Measurements from ENCODE around the gene BABAM1. TPM values are rescaled to one million over a fixed set of nuclear protein-coding genes. Genes with fewer than 3 reads are reported as not detected.
"Not testable (repeated sequence)": the region's sequence is repeated elsewhere in the genome, so short reads cannot be mapped to it uniquely, and the experiment has no call there.

BABAM1 gene
- total and polyA plus RNA-seq, 5 donors = 70.0 to 80.7 (median 76.4) TPM

GRCh38 chr19:17292301-17293074 is 25.2 kb downstream of the BABAM1 start:
- intact Hi-C loops (cut with DNase I) = loop anchor here in 3 of 4 donors (10.0 kb wide), 2 partner anchors 92 to 102 kb away; partner anchors contain the start of gene CCDC194 (in 1 of the 3)
- H3K4me3 ChIP-seq (ENCODE audit: low read length) = peak overlapping the region; percentile 53

GRCh38 chr19:17293605-17294004 is 26.4 kb downstream of the BABAM1 start:
- 88% methylated on average over 14 of the region's 14 CpGs for WGBS
- no peak overlapping the region for H3K27ac ChIP-seq (ENCODE audit: low read length)
- DNase-seq = no peak
- no peaks in the 10 kb centered on the region for H3K4me1 ChIP-seq (ENCODE audit: control insufficient read depth, insufficient read depth, low read length)
- ATAC-seq = no peak
- H3K27me3 ChIP-seq (ENCODE audit: control insufficient read depth, insufficient read depth) = no peaks in the 10 kb centered on the region
- intact Hi-C loops (cut with DNase I) = loop anchor here in 3 of 4 donors (10.0 kb wide), 2 partner anchors 91 to 101 kb away; partner anchors contain the start of gene CCDC194 (in 1 of the 3)
- H3K4me3 ChIP-seq (ENCODE audit: low read length) = no peak overlapping the region
- H3K9me3 ChIP-seq (ENCODE audit: control insufficient read depth, low read length) = no peaks in the 10 kb centered on the region

More at GRCh38 chr19:17292301-17293074, 25.2 kb downstream of the BABAM1 start:
- no peaks in the 10 kb centered on the region for H3K9me3 ChIP-seq (ENCODE audit: control insufficient read depth, low read length)
- ATAC-seq (peak; percentile 91 to 93), DNase-seq (peak; percentile 74 to 92 (median 91))
- no peaks in the 10 kb centered on the region for H3K27me3 ChIP-seq (ENCODE audit: control insufficient read depth, insufficient read depth)
- H3K27ac ChIP-seq (ENCODE audit: low read length) = peak overlapping the region; percentile 11
- no peaks in the 10 kb centered on the region for H3K4me1 ChIP-seq (ENCODE audit: control insufficient read depth, insufficient read depth, low read length)
- WGBS = 2% methylated on average over 46 of the region's 46 CpGs

DNA sequence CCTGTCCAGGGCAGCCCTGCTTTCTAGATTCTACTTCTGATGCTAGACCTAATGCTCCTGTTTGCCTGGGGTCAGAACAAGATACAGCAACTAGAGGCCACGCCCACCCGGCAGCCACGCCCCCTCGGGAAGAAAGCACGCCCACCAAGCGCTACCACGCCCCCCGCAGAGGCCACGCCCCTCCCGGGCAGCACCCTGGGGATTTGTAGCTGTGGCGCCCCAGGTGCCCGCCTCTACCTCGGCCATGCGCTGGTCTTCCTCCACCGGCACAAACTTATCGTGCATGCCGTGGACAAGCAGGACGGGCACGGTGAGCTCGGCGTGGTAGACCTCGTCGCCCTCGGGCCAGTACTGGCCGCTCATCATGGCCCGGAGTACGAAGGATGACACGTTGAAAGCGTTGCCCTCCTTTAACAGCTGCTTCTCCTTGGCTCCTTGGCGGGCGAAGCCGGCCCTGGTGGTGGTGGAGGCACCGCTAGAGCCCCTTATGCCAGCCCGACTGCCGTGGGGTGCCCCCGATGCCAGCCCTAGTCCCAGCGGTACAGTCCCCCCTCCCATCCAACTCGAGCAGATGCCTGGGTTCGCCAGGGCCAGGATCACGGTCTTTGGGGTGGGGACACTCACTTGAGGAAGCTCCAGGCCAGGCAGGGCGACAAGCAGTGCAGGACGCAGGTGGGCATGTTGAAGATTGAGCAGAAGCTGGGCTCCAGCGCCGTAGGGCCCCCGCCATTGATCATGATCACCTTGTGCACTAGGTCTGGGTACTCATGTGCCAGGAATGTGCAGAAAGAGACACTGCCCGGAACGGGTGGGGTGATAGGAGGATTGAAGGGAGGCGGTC is 27.0 kb downstream of the BABAM1 start:
- no peaks in the 10 kb centered on the region for H3K9me3 ChIP-seq (ENCODE audit: control insufficient read depth, low read length)
- DNase-seq (peak; percentile 54 to 77 (median 71)), ATAC-seq (peak; percentile 2 to 15)
- H3K4me3 ChIP-seq (ENCODE audit: low read length) = no peak overlapping the region
- 82% methylated on average over 48 of the region's 48 CpGs for WGBS
- H3K27ac ChIP-seq (ENCODE audit: low read length) = no peak overlapping the region
- H3K27me3 ChIP-seq (ENCODE audit: control insufficient read depth, insufficient read depth) = no peaks in the 10 kb centered on the region
- intact Hi-C loops (cut with DNase I) = loop anchor here in 3 of 4 donors (10.0 kb wide), 2 partner anchors 91 to 101 kb away; partner anchors contain the start of gene CCDC194 (in 1 of the 3)
- H3K4me1 ChIP-seq (ENCODE audit: control insufficient read depth, insufficient read depth, low read length) = no peaks in the 10 kb centered on the region

DNA sequence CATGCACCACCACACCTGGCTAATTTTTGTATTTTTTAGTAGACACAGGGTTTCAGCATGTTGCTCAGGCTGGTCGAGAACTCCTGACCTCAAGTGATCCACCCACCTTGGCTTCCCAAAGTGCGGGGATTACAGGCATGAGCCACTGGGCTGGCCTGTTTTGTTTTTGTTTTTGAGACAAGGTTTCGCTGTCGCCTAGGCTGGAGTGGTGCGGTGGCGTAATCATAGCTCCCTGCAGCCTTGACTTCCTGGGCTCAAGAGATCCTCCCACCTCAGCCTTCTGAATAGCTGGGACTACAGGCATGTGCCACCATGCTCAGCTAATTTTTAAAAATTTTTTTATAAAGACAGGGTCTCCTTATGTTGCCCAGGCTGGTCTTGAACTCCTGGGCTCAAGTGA is 28.3 kb downstream of the BABAM1 start:
- not testable (repeated sequence) for H3K4me1 ChIP-seq (ENCODE audit: control insufficient read depth, insufficient read depth, low read length); H3K27ac ChIP-seq (ENCODE audit: low read length); DNase-seq; H3K9me3 ChIP-seq (ENCODE audit: control insufficient read depth, low read length); ATAC-seq; H3K27me3 ChIP-seq (ENCODE audit: control insufficient read depth, insufficient read depth); H3K4me3 ChIP-seq (ENCODE audit: low read length)
- intact Hi-C loops (cut with DNase I) = loop anchor here in 3 of 4 donors (10.0 kb wide), 2 partner anchors 89 to 99 kb away; partner anchors contain the start of gene CCDC194 (in 1 of the 3)
- WGBS = 96% methylated on average over 6 of the region's 6 CpGs

- no peak for DNase-seq
- Histone ChIP-seq H3K27me3 (ENCODE audit: control insufficient read depth, insufficient read depth) (no peaks in the 10 kb centered on the region), H3K27ac (ENCODE audit: low read length) (no peak overlapping the region), H3K4me3 (ENCODE audit: low read length) (no peak overlapping the region), H3K4me1 (ENCODE audit: control insufficient read depth, insufficient read depth, low read length) (no peaks in the 10 kb centered on the region), H3K9me3 (ENCODE audit: control insufficient read depth, low read length) (no peaks in the 10 kb centered on the region)
- 66% methylated on average over 4 of the region's 4 CpGs for WGBS
- intact Hi-C loops (cut with DNase I) = loop anchor here in 3 of 4 donors (10.0 kb wide), 2 partner anchors 89 to 99 kb away; partner anchors contain the start of gene CCDC194 (in 1 of the 3)
- ATAC-seq = no peak
Measured at GRCh38 chr19:17296273-17296672, 29.0 kb downstream of the BABAM1 start.

GRCh38 chr19:17296976-17297375 is 29.7 kb downstream of the BABAM1 start:
- no peak overlapping the region for H3K4me3 ChIP-seq (ENCODE audit: low read length)
- ATAC-seq (no peak), DNase-seq (no peak)
- H3K27ac ChIP-seq (ENCODE audit: low read length) = no peak overlapping the region
- H3K9me3 ChIP-seq (ENCODE audit: control insufficient read depth, low read length) = no peaks in the 10 kb centered on the region
- intact Hi-C loops (cut with DNase I) = loop anchor here in 3 of 4 donors (10.0 kb wide), 2 partner anchors 88 to 98 kb away; partner anchors contain the start of gene CCDC194 (in 1 of the 3)
- 88% methylated on average over 6 of the region's 6 CpGs for WGBS
- H3K4me1 ChIP-seq (ENCODE audit: control insufficient read depth, insufficient read depth, low read length) = no peaks in the 10 kb centered on the region
- no peaks in the 10 kb centered on the region for H3K27me3 ChIP-seq (ENCODE audit: control insufficient read depth, insufficient read depth)

DNA sequence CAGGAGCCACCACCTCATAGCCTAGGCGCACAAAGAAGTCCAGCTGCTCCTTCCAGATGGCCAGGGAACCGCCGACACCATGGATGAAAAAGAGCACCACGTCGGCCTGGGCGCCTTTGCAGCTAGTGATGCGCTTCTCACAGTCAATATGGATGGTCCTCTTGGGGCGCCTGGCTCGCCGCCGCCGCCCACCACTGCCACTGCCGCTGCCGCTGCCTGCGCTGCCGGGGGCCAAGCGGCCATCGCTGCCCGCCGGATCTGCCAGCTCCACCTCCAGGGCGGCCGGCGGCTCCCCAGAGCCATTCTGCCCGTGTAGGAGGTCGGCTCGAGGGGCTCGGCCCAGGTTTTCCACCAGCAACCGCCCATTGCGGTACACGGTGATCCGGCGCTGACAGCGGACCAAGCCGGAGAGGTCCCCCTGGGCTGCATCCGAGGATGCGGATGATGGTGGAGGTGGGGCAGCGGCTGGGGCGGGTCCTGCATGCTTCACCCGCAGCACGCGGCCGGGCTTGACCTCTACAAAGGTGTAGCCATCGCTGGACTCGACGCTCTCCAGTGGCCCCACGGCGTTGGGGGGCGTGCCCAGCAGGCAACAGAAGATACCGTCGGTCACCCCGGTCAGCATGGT is 33.9 kb downstream of the BABAM1 start:
- Histone ChIP-seq H3K9me3 (ENCODE audit: control insufficient read depth, low read length) (no peaks in the 10 kb centered on the region), H3K4me3 (ENCODE audit: low read length) (no peak overlapping the region), H3K27me3 (ENCODE audit: control insufficient read depth, insufficient read depth) (no peaks in the 10 kb centered on the region), H3K4me1 (ENCODE audit: control insufficient read depth, insufficient read depth, low read length) (no peaks in the 10 kb centered on the region), H3K27ac (ENCODE audit: low read length) (no peak overlapping the region)
- intact Hi-C loops (cut with DNase I) = no loop called here
- DNase-seq (peak in 1 of 3 donors; percentile 57), ATAC-seq (no peak)
- WGBS = 93% methylated on average over 51 of the region's 51 CpGs

DNA sequence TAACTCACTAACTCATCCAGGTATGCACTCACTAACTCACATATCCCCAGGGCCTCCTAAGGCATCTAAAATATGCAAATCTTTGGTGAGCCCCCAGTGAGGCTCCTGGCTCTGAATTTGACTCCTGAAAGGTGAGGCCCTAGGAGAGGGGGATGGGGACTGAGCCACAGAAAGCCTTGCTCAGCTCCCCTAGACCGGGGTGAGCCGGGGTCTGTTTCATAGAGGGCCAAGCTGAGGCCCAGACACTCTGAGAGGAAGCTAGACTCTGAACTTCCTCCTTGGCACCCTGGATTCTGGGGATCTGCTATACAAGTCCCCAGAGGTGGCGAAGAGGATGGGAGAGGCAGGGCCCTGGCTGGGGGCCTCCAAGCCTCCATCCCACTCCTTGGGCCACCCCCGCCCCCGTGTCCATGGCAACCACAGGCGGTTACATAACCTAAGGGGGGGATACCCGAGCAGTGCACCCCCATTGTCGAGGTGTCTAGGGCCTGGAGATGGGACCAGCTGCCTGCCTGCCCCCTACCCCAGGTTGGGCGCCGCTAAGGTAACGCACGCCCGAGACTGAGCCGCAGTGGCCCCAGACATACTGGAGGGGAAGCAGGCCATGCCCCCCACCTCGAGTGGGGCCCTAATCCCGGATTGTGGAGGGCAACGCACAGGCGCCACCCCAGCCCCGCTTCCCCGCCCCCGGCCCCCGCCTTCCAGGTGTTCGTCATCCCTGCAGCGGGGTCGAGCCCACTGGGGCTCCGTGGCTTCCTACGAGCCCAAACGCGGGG is 35.3 kb downstream of the BABAM1 start:
- WGBS = 12% methylated on average over 29 of the region's 29 CpGs
- Histone ChIP-seq H3K27me3 (ENCODE audit: control insufficient read depth, insufficient read depth) (no peaks in the 10 kb centered on the region), H3K9me3 (ENCODE audit: control insufficient read depth, low read length) (no peaks in the 10 kb centered on the region), H3K27ac (ENCODE audit: low read length) (no peak overlapping the region), H3K4me3 (ENCODE audit: low read length) (peak overlapping the region; percentile 87), H3K4me1 (ENCODE audit: control insufficient read depth, insufficient read depth, low read length) (no peaks in the 10 kb centered on the region)
- intact Hi-C loops (cut with DNase I) = no loop called here
- DNase-seq (peak in 2 of 3 donors; percentile 73 to 80), ATAC-seq (peak in 1 of 2 donors; percentile 1)

GRCh38 chr19:17303167-17303939 is 36.1 kb downstream of the BABAM1 start, which contains the start of gene ABHD8:
Gene ABHD8, minus strand, starts transcription at chr19:17303425. Its CDS starts 1,809 bp downstream, at chr19:17301616.
- Histone ChIP-seq H3K4me3 (ENCODE audit: low read length) (peak within 1 kb of the TSS; percentile 87), H3K27me3 (ENCODE audit: control insufficient read depth, insufficient read depth) (no peaks in the 10 kb centered on the region), H3K4me1 (ENCODE audit: control insufficient read depth, insufficient read depth, low read length) (no peaks in the 10 kb centered on the region), H3K27ac (ENCODE audit: low read length) (peak within 1 kb of the TSS; percentile 31), H3K9me3 (ENCODE audit: control insufficient read depth, low read length) (no peaks in the 10 kb centered on the region)
- under 1% methylated on average over 52 of the region's 52 CpGs for WGBS
- peak; percentile 88 to 91 for ATAC-seq
- intact Hi-C loops (cut with DNase I) = no loop called here
- DNase-seq = peak; percentile 97 to 99 (median 98)
